ENCODE measurements around the gene SPSB4. TPM values are rescaled to one million over a fixed set of nuclear protein-coding genes. Genes with fewer than 3 reads are reported as not detected.

Gene SPSB4
- total and polyA plus RNA-seq, 2 donors (not counting 1 experiment from before 2014, with no cell fraction given): not detected

DNA sequence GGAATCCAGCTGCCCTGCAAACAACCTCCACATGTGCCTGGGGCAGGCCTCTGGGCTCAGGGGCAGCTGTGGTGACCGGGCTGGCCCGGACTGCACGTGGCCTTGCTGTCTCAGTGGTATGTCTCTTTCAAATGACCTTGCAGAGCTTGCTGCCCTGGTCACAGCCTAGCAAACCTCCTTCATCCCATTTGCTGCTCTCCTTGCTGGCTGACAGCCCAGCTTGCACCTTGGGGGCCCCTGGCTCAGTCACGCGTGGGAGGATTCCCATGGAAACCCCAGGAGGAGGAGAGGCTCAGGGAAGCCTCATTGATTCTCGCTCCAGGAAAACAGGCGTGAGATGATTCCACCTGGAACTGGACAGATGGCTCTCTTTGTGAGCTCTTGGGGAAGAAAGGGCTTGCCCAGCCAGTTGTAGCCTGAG, 5.6 kb downstream of the SPSB4 start:
- no peak overlapping the region for H3K4me2 ChIP-seq (ENCODE audit: extremely low read depth, insufficient read depth, low read length)
- H3K4me1 ChIP-seq (ENCODE audit: control insufficient read depth, extremely low read depth, insufficient read depth, low read length): no peaks in the 10 kb centered on the region
- H3K27ac ChIP-seq (ENCODE audit: insufficient read depth, low read length): no peak overlapping the region
- H3K9ac ChIP-seq (ENCODE audit: insufficient read depth, low read length): no peak overlapping the region
- H2AFZ ChIP-seq (ENCODE audit: low read length): no peak overlapping the region
- H3K79me2 ChIP-seq (ENCODE audit: control insufficient read depth, insufficient read depth, low read length): no peaks in the 10 kb centered on the region
- no peak for DNase-seq (ENCODE audit: low read depth in 2 of 2)
- H3K27me3 ChIP-seq (ENCODE audit: control insufficient read depth, insufficient read depth, low read length): peaks cover 9% of the 10 kb centered on the region
- no peaks in the 10 kb centered on the region for H4K20me1 ChIP-seq (ENCODE audit: control insufficient read depth, extremely low read depth, insufficient read depth, low read length)
- H3K9me3 ChIP-seq (ENCODE audit: control insufficient read depth, insufficient read depth, low read depth, low read length): no peaks in the 10 kb centered on the region
- no peak overlapping the region for H3K4me3 ChIP-seq (replicated peaks in 1 of 4; ENCODE audit: control extremely low read depth in 1 of 4, insufficient read depth in 1 of 4, low read depth in 3 of 4, low read length in 4 of 4)
- TF ChIP-seq, protein P1, sequence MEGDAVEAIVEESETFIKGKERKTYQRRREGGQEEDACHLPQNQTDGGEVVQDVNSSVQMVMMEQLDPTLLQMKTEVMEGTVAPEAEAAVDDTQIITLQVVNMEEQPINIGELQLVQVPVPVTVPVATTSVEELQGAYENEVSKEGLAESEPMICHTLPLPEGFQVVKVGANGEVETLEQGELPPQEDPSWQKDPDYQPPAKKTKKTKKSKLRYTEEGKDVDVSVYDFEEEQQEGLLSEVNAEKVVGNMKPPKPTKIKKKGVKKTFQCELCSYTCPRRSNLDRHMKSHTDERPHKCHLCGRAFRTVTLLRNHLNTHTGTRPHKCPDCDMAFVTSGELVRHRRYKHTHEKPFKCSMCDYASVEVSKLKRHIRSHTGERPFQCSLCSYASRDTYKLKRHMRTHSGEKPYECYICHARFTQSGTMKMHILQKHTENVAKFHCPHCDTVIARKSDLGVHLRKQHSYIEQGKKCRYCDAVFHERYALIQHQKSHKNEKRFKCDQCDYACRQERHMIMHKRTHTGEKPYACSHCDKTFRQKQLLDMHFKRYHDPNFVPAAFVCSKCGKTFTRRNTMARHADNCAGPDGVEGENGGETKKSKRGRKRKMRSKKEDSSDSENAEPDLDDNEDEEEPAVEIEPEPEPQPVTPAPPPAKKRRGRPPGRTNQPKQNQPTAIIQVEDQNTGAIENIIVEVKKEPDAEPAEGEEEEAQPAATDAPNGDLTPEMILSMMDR (conservative IDR thresholded peaks at IDR 0.05 in 1 of 2, IDR thresholded peaks at IDR 0.05 in 1 of 2; ENCODE audit: low read depth in 1 of 2, low read length in 2 of 2): no peak
- no peak for TF ChIP-seq EZH2 (IDR thresholded peaks at IDR 0.05; ENCODE audit: low read length, missing control alignments)
- H3K36me3 ChIP-seq (ENCODE audit: control insufficient read depth, insufficient read depth, low read length): no peaks in the 10 kb centered on the region

DNA sequence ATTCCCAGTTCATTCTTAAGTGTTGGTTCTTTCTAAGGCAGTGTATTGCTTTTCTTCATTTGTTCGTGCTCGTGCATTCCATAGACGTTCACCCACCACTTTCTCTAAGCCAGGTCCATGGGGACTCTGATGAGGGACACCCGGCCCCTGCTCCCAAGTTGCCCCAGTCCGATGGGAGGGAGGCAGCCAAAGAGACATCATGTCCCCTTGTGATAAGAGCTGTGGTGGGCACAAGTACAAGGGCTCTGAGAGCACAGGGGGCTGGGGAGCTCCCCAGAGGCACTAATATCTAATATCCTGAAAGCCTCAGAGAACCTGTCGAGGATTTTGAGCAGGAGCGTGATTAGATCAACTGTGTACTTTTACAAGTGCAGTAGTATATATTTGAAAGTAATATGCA, 6.3 kb downstream of the SPSB4 start:
- Histone ChIP-seq H2AFZ (ENCODE audit: low read length) (no peak overlapping the region), H3K4me2 (ENCODE audit: extremely low read depth, insufficient read depth, low read length) (no peak overlapping the region), H3K36me3 (ENCODE audit: control insufficient read depth, insufficient read depth, low read length) (no peaks in the 10 kb centered on the region), H3K27me3 (ENCODE audit: control insufficient read depth, insufficient read depth, low read length) (peaks cover 3% of the 10 kb centered on the region), H3K4me3 (replicated peaks in 1 of 4; ENCODE audit: control extremely low read depth in 1 of 4, insufficient read depth in 1 of 4, low read depth in 3 of 4, low read length in 4 of 4) (no peak overlapping the region), H4K20me1 (ENCODE audit: control insufficient read depth, extremely low read depth, insufficient read depth, low read length) (no peaks in the 10 kb centered on the region), H3K9ac (ENCODE audit: insufficient read depth, low read length) (no peak overlapping the region), H3K27ac (ENCODE audit: insufficient read depth, low read length) (no peak overlapping the region), H3K9me3 (ENCODE audit: control insufficient read depth, insufficient read depth, low read depth, low read length) (no peaks in the 10 kb centered on the region), H3K79me2 (ENCODE audit: control insufficient read depth, insufficient read depth, low read length) (no peaks in the 10 kb centered on the region), H3K4me1 (ENCODE audit: control insufficient read depth, extremely low read depth, insufficient read depth, low read length) (no peaks in the 10 kb centered on the region)
- TF ChIP-seq, protein P1 (conservative IDR thresholded peaks at IDR 0.05 in 1 of 2, IDR thresholded peaks at IDR 0.05 in 1 of 2; ENCODE audit: low read depth in 1 of 2, low read length in 2 of 2): no peak
- TF ChIP-seq EZH2 (IDR thresholded peaks at IDR 0.05; ENCODE audit: low read length, missing control alignments): no peak
- DNase-seq (ENCODE audit: low read depth in 2 of 2): no peak

DNA sequence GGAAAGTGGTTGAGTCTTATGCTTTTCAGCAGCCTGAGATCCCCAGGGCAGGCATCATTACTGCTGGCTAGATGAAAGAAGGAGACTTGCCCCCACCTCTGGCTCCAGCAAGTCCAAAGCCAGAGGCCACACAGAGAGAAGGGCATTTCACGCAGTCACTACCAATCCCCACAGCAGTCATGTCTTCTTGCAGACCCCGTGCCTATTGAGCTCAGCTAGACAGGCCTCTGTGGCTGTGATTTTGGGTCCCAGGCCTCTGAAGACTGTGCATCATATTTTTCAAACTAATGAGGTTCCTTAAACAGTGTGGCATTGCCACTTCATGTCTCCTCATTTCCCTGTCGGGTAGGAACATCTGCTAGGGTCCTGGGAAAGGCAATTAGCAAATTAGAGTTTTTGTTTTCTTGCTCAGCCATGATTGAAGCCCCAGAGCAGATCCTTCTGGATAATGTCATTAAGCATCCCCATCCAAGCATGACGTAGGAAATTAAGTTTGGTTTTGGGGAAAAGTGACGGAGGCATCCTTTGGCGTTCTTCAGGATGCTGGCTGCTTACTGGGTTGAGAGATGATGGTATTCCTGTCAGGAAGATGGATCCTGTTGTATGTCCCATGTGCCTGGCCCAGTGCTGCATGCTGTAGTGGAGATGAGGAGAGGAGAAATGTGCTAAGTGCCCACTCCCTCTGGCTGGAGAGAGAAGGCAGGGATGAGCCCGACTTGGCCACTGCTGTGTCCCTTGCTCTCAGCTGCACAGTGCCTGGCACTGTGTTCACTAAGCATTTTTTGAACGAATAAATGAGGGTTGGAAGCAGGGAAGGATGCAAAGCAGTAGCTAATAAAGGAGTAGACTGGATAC, 7.0 kb downstream of the SPSB4 start:
- Histone ChIP-seq H3K4me2 (ENCODE audit: extremely low read depth, insufficient read depth, low read length) (no peak overlapping the region), H3K4me3 (replicated peaks in 1 of 4; ENCODE audit: control extremely low read depth in 1 of 4, insufficient read depth in 1 of 4, low read depth in 3 of 4, low read length in 4 of 4) (no peak overlapping the region), H3K36me3 (ENCODE audit: control insufficient read depth, insufficient read depth, low read length) (no peaks in the 10 kb centered on the region), H3K4me1 (ENCODE audit: control insufficient read depth, extremely low read depth, insufficient read depth, low read length) (no peaks in the 10 kb centered on the region), H3K9ac (ENCODE audit: insufficient read depth, low read length) (no peak overlapping the region), H3K9me3 (ENCODE audit: control insufficient read depth, insufficient read depth, low read depth, low read length) (no peaks in the 10 kb centered on the region), H2AFZ (ENCODE audit: low read length) (no peak overlapping the region), H4K20me1 (ENCODE audit: control insufficient read depth, extremely low read depth, insufficient read depth, low read length) (no peaks in the 10 kb centered on the region), H3K27me3 (ENCODE audit: control insufficient read depth, insufficient read depth, low read length) (no peaks in the 10 kb centered on the region), H3K27ac (ENCODE audit: insufficient read depth, low read length) (no peak overlapping the region), H3K79me2 (ENCODE audit: control insufficient read depth, insufficient read depth, low read length) (no peaks in the 10 kb centered on the region)
- TF ChIP-seq, protein P1 (conservative IDR thresholded peaks at IDR 0.05 in 1 of 2, IDR thresholded peaks at IDR 0.05 in 1 of 2; ENCODE audit: low read depth in 1 of 2, low read length in 2 of 2): no peak
- TF ChIP-seq EZH2 (IDR thresholded peaks at IDR 0.05; ENCODE audit: low read length, missing control alignments): no peak
- no peak for DNase-seq (ENCODE audit: low read depth in 2 of 2)
